SK-N-SH (cell line): Measurements from ENCODE around the gene ITSN1. TPM values are rescaled to one million over a fixed set of nuclear protein-coding genes. Genes with fewer than 3 reads are reported as not detected.

Source experiments
- CTCF ChIA-PET: fragments of 300-600, 350-600 bp; formaldehyde crosslinking; extraction: SDS; loops from one replicate; lab custom pipeline; 2021; lab: Yijun Ruan, JAX
- POLR2A ChIA-PET: fragments of 350-600 bp; sonication (Branson Sonifier 250); formaldehyde crosslinking; extraction: SDS; loops from one replicate; lab custom pipeline; 2020; ENCODE audit warnings: antibody characterized with exemption, inconsistent platforms; lab: Yijun Ruan, JAX
- DNase-seq: peaks from one replicate; pipeline ENCODE4 v3.0.0; 2012
- H2AFZ ChIP-seq: fragments of 200-600 bp; sonication (generic); 2 replicates; pipeline ENCODE4 v1.8.1; 2016; ENCODE audit warnings: antibody characterized with exemption, mild to moderate bottlenecking, low read depth
- H3F3A ChIP-seq: fragments of 200-600 bp; sonication (generic); replicated peaks from 2 replicates; pipeline ENCODE3; 2016; ENCODE audit warnings: antibody characterized with exemption, mild to moderate bottlenecking; ENCODE audit not compliant: insufficient read depth
- H3K27ac ChIP-seq, 2 experiments: fragments of 200-500 bp in 1 of 2; fragments of 200-600 bp in 1 of 2; sonication (Bioruptor generic) in 1 of 2; sonication (generic), shearing (Covaris generic) in 1 of 2; 2 replicates each; pipeline versions ENCODE4 v1.5.1 to v1.6.1; 2014 to 2016; ENCODE audit warnings: low read depth in 2 of 2, inconsistent platforms in 1 of 2, low read length in 1 of 2, mild to moderate bottlenecking in 1 of 2, mixed read lengths in 1 of 2
- H3K27me3 ChIP-seq: fragments of 200-600 bp; sonication (generic), shearing (Covaris generic); 2 replicates; pipeline ENCODE4 v1.6.1; 2016; ENCODE audit warnings: mixed run types; ENCODE audit not compliant: insufficient read depth
- H3K36me3 ChIP-seq, 2 experiments: fragments of 200-500 bp in 1 of 2; fragments of 200-600 bp in 1 of 2; sonication (Bioruptor generic) in 1 of 2; sonication (generic) in 1 of 2; replicated peaks in 1 of 2; 2 replicates each; pipeline versions ENCODE3 to v1.5.1; 2014 to 2016; ENCODE audit warnings: low read length in 1 of 2, mild to moderate bottlenecking in 1 of 2; ENCODE audit not compliant: insufficient read depth in 2 of 2, control insufficient read depth in 1 of 2
- H3K4me1 ChIP-seq, 2 experiments: fragments of 200-500 bp in 1 of 2; fragments of 200-600 bp in 1 of 2; sonication (Bioruptor generic) in 1 of 2; sonication (generic), shearing (Covaris generic) in 1 of 2; 2 replicates each; pipeline versions ENCODE4 v1.5.1 to v1.6.1; 2014 to 2016; ENCODE audit warnings: low read depth in 1 of 2, low read length in 1 of 2, mixed run types in 1 of 2; ENCODE audit not compliant: insufficient read depth in 2 of 2, control insufficient read depth in 1 of 2
- H3K4me2 ChIP-seq: fragments of 200-600 bp; sonication (generic), shearing (Covaris generic); 2 replicates; pipeline ENCODE4 v1.6.1; 2017; ENCODE audit warnings: mixed run types
- H3K4me3 ChIP-seq, 2 experiments: fragments of 200-500 bp in 1 of 2; fragments of 200-600 bp in 1 of 2; sonication (Bioruptor generic) in 1 of 2; sonication (generic), shearing (Covaris generic) in 1 of 2; 2 replicates each; pipeline versions ENCODE4 v1.5.1 to v1.8.1; 2014 to 2016; ENCODE audit warnings: low read depth in 2 of 2, inconsistent platforms in 1 of 2, low read length in 1 of 2, mild to moderate bottlenecking in 1 of 2, mixed read lengths in 1 of 2, moderate library complexity in 1 of 2
- H3K79me2 ChIP-seq: fragments of 200-600 bp; sonication (generic); 2 replicates; pipeline ENCODE4 v1.8.1; 2017; ENCODE audit warnings: mild to moderate bottlenecking; ENCODE audit not compliant: insufficient read depth
- H3K9ac ChIP-seq: fragments of 200-600 bp; sonication (generic); 2 replicates; pipeline ENCODE4 v1.6.1; 2017; ENCODE audit warnings: mixed run types
- H3K9me2 ChIP-seq: fragments of 200-600 bp; sonication (generic); 2 replicates; pipeline ENCODE4 v1.6.1; 2017; ENCODE audit warnings: mixed run types
- H3K9me3 ChIP-seq: fragments of 200-600 bp; sonication (generic); 2 replicates; pipeline ENCODE4 v1.6.1; 2017; ENCODE audit warnings: mixed run types, mild to moderate bottlenecking, moderate library complexity
- H4K20me1 ChIP-seq: fragments of 200-600 bp; sonication (generic); 2 replicates; pipeline ENCODE4 v1.6.1; 2017; ENCODE audit warnings: mild to moderate bottlenecking, mixed run types; ENCODE audit not compliant: insufficient read depth
- CTCF ChIP-seq: fragments of 200-600 bp; sonication (generic); IDR thresholded peaks from 2 replicates; pipeline ENCODE4 v1.6.1; 2017; ENCODE audit warnings: antibody characterized with exemption, mild to moderate bottlenecking, moderate library complexity
- ELF1 ChIP-seq: IDR thresholded peaks from 2 replicates; pipeline ENCODE4 v1.4.0; 2012
- EZH2phosphoT487 ChIP-seq: fragments of 200-600 bp; sonication (generic); IDR thresholded peaks from 2 replicates; pipeline ENCODE4 v1.6.1; 2017; ENCODE audit warnings: low read depth, mixed run types, mild to moderate bottlenecking, antibody characterized with exemption, moderate library complexity, borderline replicate concordance
- FOSL2 ChIP-seq: IDR thresholded peaks from 2 replicates; pipeline ENCODE4 v1.4.0; 2012; ENCODE audit warnings: low read depth, mild to moderate bottlenecking, moderate library complexity, borderline replicate concordance
- FOXJ3 ChIP-seq: sonication (generic); formaldehyde crosslinking; IDR thresholded peaks from 2 replicates; pipeline ENCODE4 v1.5.1; 2020; ENCODE audit warnings: mild to moderate bottlenecking, missing genetic modification reagents
- FOXM1 ChIP-seq: IDR thresholded peaks from 2 replicates; pipeline ENCODE4 v1.4.0; 2012; ENCODE audit warnings: low read depth, mild to moderate bottlenecking
- GABPA ChIP-seq: IDR thresholded peaks from 2 replicates; pipeline ENCODE4 v1.4.0; 2012; ENCODE audit warnings: low read depth, mild to moderate bottlenecking
- GATA2 ChIP-seq: sonication (generic); formaldehyde crosslinking; IDR thresholded peaks from 2 replicates; pipeline ENCODE4 v1.5.0; 2020; ENCODE audit warnings: mild to moderate bottlenecking, missing genetic modification reagents
- JUND ChIP-seq: IDR thresholded peaks from 2 replicates; pipeline ENCODE4 v1.4.0; 2012
- MEF2A ChIP-seq: IDR thresholded peaks from 2 replicates; pipeline ENCODE4 v1.4.0; 2012; ENCODE audit warnings: low read depth, borderline replicate concordance
- NFIC ChIP-seq: IDR thresholded peaks from 2 replicates; pipeline ENCODE4 v1.4.0; 2012; ENCODE audit warnings: borderline replicate concordance
- PBX3 ChIP-seq: IDR thresholded peaks from 2 replicates; pipeline ENCODE4; 2012
- POLR2AphosphoS5 ChIP-seq: IDR thresholded peaks from 2 replicates; pipeline ENCODE4 v1.6.1; 2012; ENCODE audit warnings: low read depth, low read length
- RCOR1 ChIP-seq: fragments of 150-350 bp; IDR thresholded peaks from 2 replicates; pipeline ENCODE4 v1.6.1; 2017; ENCODE audit warnings: antibody characterized with exemption, low read length
- RXRA ChIP-seq: IDR thresholded peaks from 2 replicates; pipeline ENCODE4 v1.4.0; 2012; ENCODE audit warnings: low read depth, mild to moderate bottlenecking, borderline replicate concordance
- SMC3 ChIP-seq: IDR thresholded peaks from 2 replicates; pipeline ENCODE4 v1.6.1; 2012; ENCODE audit warnings: low read depth, low read length, improper control_type of control experiment
- TEAD4 ChIP-seq: IDR thresholded peaks from 2 replicates; pipeline ENCODE4 v1.4.0; 2012; ENCODE audit warnings: mild to moderate bottlenecking, borderline replicate concordance; ENCODE audit not compliant: insufficient read depth
- USF1 ChIP-seq: IDR thresholded peaks from 2 replicates; pipeline ENCODE4 v1.4.0; 2012; ENCODE audit warnings: low read depth, borderline replicate concordance
- USF2 ChIP-seq: fragments of 150-350 bp; IDR thresholded peaks from 2 replicates; pipeline ENCODE4 v1.6.1; 2017; ENCODE audit warnings: antibody characterized with exemption, low read length, low read depth, borderline replicate concordance
- ZBTB33 ChIP-seq: IDR thresholded peaks from 2 replicates; pipeline ENCODE4 v1.4.0; 2012; ENCODE audit warnings: low read depth, borderline replicate concordance
- WGBS: methylation state at CpG from one replicate; pipeline ENCODE4 v1.1.6; 2017; ENCODE audit warnings: low lambda C conversion rate; 5-methylcytosine and 5-hydroxymethylcytosine counted together
- polyA plus RNA-seq, 3 experiments: library from polyadenylated mRNA; depleted of rRNA; stranded (reverse); fragments of >200 nt; gene quantifications; 2 replicates each; pipeline ENCODE4 v1.2.3, GENCODE V29; 2012

ITSN1 gene
- polyA plus RNA-seq, 1 of the 3 experiments (the other 2 are of a cell fraction): 27.8 TPM

GRCh38 chr21:33839167-33839716 is 196.9 kb downstream of the ITSN1 start (continued):
- TF ChIP-seq CTCF (no peak), MEF2A (no peak), TEAD4 (no peak), ZBTB33 (no peak)

- no peak overlapping the region for H3K4me2 ChIP-seq
- DNase-seq: no peak
- no peaks in the 10 kb centered on the region for H4K20me1 ChIP-seq
- H3K27me3 ChIP-seq: no peaks in the 10 kb centered on the region
- no peaks in the 10 kb centered on the region for H3F3A ChIP-seq
- no peak overlapping the region for H3K4me3 ChIP-seq
- WGBS: 94% methylated on average over 5 of the region's 5 CpGs
- TF ChIP-seq FOXM1: no peak
- TF ChIP-seq SMC3: no peak
- TF ChIP-seq ELF1: no peak
- no peak for TF ChIP-seq USF2
- TF ChIP-seq MEF2A: no peak
- no peak for TF ChIP-seq GABPA
- no peak for TF ChIP-seq FOSL2
- TF ChIP-seq POLR2AphosphoS5: no peak
- no peak for TF ChIP-seq PBX3
- no peak for TF ChIP-seq USF1
- TF ChIP-seq RXRA: no peak
- TF ChIP-seq FOXJ3 (CRISPR knock-in tag): no peak
- TF ChIP-seq RCOR1: no peak
- TF ChIP-seq NFIC: no peak
- TF ChIP-seq GATA2 (CRISPR knock-in tag): no peak
- no peak for TF ChIP-seq ZBTB33
- no peak for TF ChIP-seq EZH2phosphoT487
- no peak for TF ChIP-seq JUND
- TF ChIP-seq TEAD4: no peak
- H3K36me3 ChIP-seq: peaks cover 12 to 30% of the 10 kb centered on the region in 2 experiments
- no peaks in the 10 kb centered on the region for H3K9me2 ChIP-seq
- H3K79me2 ChIP-seq: no peaks in the 10 kb centered on the region
- no peaks in the 10 kb centered on the region for H3K9me3 ChIP-seq
- no peak overlapping the region for H3K27ac ChIP-seq
- no peak overlapping the region for H3K9ac ChIP-seq
- ChIA-PET POLR2A (no interaction called here), CTCF (no interaction called here)
- no peak overlapping the region for H2AFZ ChIP-seq
- H3K4me1 ChIP-seq: no peaks in the 10 kb centered on the region; a peak in 1 of 4 replicates
Observed at GRCh38 chr21:33839806-33840205, 197.5 kb downstream of the ITSN1 start.
